GM10248 (cell line): ENCODE results near the gene MAN2C1.

Experiments used
- CTCF ChIA-PET: fragments of 300-600 bp; sonication (Branson Sonifier 250); formaldehyde crosslinking; extraction: SDS; loops from one replicate; lab custom pipeline; 2021; ENCODE audit warnings: antibody characterized with exemption; lab: Yijun Ruan, JAX
- POLR2A ChIA-PET: fragments of 350-650 bp; sonication (Branson Sonifier 250); formaldehyde crosslinking; extraction: SDS; loops from one replicate; lab custom pipeline; 2020; ENCODE audit warnings: antibody characterized with exemption; lab: Yijun Ruan, JAX
- DNase-seq: peaks from one replicate; pipeline ENCODE4 v3.0.0; 2012; ENCODE audit errors: extremely low spot score
- CTCF ChIP-seq: IDR thresholded peaks from 2 replicates; pipeline ENCODE4 v1.5.1; 2012; ENCODE audit warnings: mild to moderate bottlenecking, low read depth; ENCODE audit errors: extremely low read depth, missing control alignments, control extremely low read depth

Gene MAN2C1

GRCh38 chr15:75362642-75363249, 5.7 kb downstream of the MAN2C1 start:
- no peak for TF ChIP-seq CTCF
- ChIA-PET CTCF (interaction anchor here (0.7 kb wide), 1 partner anchor 9 kb away, joined by 3 read pairs; no protein-coding TSS in a partner anchor), POLR2A (no interaction called here)
- DNase-seq, result no peak

DNA sequence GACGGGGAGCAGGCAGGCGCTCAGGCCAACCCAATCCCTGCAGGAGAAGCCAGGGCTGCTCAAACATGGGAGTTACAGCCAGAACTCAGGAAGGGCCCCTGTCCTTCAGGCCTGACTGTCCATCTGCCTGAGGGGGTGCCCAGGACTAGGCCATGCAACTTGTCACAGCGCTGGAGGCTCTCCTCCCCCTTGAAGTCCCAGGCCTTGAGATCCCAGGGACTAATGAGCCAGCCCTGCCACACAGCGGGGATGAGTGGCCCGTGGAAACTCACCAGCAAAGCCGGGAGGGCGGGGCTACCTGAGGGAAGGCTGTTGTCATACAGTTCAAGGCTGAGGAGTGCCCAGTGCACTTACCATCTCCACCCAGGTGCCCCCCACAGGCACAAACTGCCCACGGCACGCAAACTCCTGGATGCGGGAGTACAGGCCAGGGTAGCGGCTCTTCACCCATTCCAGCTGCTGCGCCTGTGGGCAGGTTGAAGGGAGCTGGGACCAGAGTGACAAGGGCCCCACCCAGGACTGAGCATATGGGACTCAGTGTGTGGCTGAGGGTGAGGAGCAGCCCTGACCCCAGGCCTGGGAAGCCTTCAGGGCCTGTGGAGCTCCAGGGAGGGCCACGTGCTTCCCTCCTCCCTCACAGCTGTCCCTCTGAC, 6.3 kb downstream of the MAN2C1 start:
- DNase-seq, result no peak
- ChIA-PET POLR2A (no interaction called here), CTCF (interaction anchor here (0.7 kb wide), 1 partner anchor 8 kb away, joined by 3 read pairs; no protein-coding TSS in a partner anchor)
- no peak for TF ChIP-seq CTCF

- ChIA-PET POLR2A (no interaction called here), CTCF (no interaction called here)
- no peak for TF ChIP-seq CTCF
- no peak for DNase-seq
Measured at GRCh38 chr15:75361361-75361988, 6.9 kb downstream of the MAN2C1 start.

- no peak for TF ChIP-seq CTCF
- DNase-seq, result no peak
- CTCF ChIA-PET, result interaction anchor here (2.1 kb wide), 1 partner anchor 8 kb away, joined by 9 read pairs; the partner anchor contains the start of gene MAN2C1
- POLR2A ChIA-PET, result no interaction called here
Measured at GRCh38 chr15:75360856-75361255, 7.6 kb downstream of the MAN2C1 start.

- DNase-seq, result no peak
- ChIA-PET CTCF (interaction anchor here (2.1 kb wide), 1 partner anchor 8 kb away, joined by 9 read pairs; the partner anchor contains the start of gene MAN2C1), POLR2A (no interaction called here)
- TF ChIP-seq CTCF, result no peak
Measured at GRCh38 chr15:75360391-75360790, 8.0 kb downstream of the MAN2C1 start.

DNA sequence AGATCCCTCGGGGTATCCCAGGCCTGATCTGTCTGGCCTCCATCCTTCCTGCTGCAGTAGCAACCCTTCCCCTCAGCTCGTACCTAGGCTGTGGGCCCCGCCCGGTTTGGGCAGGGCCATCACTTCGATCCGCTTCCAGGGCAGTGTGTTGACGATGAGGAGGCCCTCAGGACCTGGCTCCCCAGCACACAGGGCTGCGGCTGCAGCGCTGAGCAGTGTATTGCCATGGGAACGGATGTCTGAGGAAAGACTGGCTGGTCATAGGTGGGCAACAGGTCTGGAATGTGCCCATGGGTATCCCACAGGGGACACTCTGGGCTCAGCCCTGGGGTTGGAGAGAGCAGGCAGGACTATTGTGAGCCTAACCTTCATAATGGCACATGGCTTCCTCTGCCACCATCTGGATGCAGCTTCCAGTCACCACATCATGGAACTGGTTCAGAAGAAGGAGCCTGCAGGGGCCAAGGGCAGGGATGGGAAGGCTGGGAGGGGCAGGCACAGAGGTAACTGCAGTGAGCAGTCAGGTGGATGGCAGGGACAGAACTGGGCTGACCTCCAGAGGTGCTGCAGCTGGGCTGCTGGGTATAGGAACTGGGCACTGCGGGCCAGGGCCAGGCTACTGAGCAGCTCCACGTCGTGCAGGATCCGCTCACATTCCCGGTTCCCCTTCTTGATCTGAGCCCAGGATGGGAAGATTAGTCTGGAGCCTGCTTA, 8.7 kb downstream of the MAN2C1 start:
- POLR2A ChIA-PET, result interaction anchor here (0.6 kb wide), 1 partner anchor 20 kb away, joined by 6 read pairs; no protein-coding TSS in a partner anchor
- no peak for TF ChIP-seq CTCF
- CTCF ChIA-PET, result interaction anchor here (2.1 kb wide), 1 partner anchor 9 kb away, joined by 9 read pairs; the partner anchor contains the start of gene MAN2C1
- no peak for DNase-seq
